DMS153 treated with DMSO at 0.1 percent for 48 hours (cell line): ENCODE data around the gene LARGE1.

Source experiments
- DNase-seq: peaks from one replicate; lab custom pipeline; 2025; ENCODE audit not compliant: unreplicated experiment; lab: John Stamatoyannopoulos, UW

Gene LARGE1

DNA sequence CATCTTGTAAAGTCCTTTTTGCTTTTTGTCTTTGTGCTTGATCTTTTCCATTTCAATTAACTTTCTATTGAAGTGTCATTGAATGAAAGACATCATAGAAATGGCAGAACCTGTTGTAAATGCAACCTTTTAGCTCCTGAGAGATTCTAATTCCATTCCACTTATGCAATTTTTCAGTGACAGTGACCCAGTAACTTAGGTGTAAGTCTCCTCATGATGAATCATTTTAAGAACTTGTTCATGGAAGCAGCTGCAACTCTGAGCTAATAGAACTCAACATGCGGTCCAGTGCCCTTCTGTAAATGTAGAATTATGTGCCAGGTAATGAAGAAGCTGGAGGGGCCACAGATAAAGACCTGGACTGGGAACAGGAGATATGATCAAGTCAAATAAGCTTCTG lies 463.8 kb downstream of the LARGE1 start:
- DNase-seq: no peak

DNA sequence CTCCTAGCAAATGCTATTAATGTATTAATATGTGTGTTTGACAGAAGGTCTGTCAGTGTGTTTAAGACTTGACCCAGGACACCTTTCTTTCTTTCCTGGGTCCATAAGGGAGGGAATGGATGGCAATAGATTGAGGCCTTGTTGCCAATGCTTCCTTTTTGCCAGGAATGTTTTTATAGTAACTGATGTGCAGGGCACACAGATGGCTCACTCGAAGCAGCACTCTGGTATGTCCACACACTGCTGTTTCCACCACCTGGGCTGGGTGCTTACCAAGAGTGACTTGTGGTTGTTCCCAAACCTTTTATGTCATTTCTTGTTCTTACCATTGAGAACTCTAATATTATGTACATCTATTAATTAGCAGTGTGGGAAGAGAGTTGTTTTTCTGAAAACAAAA lies 465.2 kb downstream of the LARGE1 start:
- no peak for DNase-seq

- no peak for DNase-seq
Observed at GRCh38 chr22:33451866-33452469, 468.3 kb downstream of the LARGE1 start.

- no peak for DNase-seq
Observed at GRCh38 chr22:33450756-33451155, 469.5 kb downstream of the LARGE1 start.

GRCh38 chr22:33447733-33448132 lies 472.5 kb downstream of the LARGE1 start:
- DNase-seq: no peak

- no peak for DNase-seq
Observed at GRCh38 chr22:33443683-33444082, 476.6 kb downstream of the LARGE1 start.

DNA sequence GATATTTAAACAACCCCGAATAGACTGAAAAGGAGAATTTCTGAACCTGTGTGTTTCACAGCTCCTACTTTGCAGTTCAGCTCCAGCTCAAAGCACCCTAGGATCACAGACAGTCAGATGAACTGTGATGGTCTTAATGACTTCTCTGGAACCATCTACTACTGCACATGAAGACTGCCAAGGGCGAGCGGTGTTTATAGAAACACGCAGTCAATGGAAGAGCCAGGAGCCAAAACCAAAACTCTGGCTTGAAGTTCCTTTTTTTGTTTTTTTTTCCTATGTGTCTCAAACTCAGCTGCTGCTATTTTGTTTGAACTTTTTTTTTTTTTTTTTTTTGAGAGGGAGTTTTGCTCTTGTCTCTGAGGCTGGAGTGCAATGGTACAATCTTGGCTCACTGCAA lies 479.5 kb downstream of the LARGE1 start:
- DNase-seq: no peak

GRCh38 chr22:33438273-33438672 lies 482.0 kb downstream of the LARGE1 start:
- DNase-seq: peak; percentile 1

GRCh38 chr22:33431300-33431699 lies 489.0 kb downstream of the LARGE1 start:
- DNase-seq: no peak

GRCh38 chr22:33429281-33429680 lies 491.0 kb downstream of the LARGE1 start:
- DNase-seq: no peak

- no peak for DNase-seq
Observed at GRCh38 chr22:33427461-33427860, 492.8 kb downstream of the LARGE1 start.

DNA sequence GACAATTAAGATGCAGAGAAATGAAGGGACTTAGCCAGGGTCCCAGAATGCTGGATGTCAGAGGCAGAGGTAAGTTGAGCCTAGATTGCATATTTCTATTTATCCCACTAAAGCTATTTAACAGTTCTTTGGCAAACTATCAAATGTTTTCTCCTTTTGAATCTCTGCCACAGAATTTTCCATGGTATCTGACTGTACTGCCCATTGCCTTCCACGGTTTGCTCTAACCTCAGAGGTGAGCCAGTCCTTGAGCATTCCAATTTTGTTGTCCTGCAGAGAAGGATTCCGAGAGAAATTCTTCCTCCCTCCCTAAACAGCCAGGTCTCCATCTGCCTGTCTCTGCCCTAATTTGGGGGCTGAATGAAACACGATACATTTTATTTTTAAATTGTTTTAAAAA lies 493.8 kb downstream of the LARGE1 start:
- no peak for DNase-seq

DNA sequence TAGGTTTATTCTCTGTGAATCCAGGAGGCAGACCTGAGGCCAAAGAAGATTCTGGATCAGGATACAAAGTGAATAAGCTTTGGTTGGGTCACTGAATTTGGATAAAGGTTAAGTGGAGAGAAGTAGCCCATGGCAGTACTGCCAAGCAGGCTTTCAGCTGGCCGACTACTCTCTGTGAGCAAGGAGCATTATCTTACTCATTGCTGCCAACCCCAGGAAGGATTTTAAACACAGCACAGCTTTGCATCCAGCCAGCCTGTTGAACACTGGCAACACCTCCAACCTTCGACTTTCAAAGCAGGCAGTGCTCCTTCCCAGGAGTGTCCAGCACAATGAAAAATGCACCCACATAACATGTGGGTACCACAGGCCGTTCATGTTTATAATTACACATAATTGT lies 498.4 kb downstream of the LARGE1 start:
- no peak for DNase-seq

DNA sequence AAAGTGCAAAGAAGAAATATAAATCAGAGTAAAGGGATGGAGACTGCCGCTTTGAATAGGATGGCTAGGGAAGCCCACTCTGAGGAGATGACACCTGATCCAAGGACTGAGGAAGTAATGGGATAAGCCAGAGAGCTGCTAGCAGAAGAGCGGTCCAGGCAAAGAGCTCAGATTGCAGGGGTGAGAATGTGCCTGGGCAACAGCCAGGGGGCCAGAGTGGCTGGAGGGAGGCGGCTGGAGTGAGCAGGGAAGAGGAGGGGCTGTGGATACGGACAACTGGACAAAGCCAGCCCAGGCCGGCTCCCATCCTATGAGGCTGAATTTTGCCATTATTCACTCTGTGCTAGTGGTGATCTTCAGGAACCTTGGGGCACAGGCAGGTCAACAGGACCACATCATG lies 501.8 kb downstream of the LARGE1 start:
- no peak for DNase-seq

DNA sequence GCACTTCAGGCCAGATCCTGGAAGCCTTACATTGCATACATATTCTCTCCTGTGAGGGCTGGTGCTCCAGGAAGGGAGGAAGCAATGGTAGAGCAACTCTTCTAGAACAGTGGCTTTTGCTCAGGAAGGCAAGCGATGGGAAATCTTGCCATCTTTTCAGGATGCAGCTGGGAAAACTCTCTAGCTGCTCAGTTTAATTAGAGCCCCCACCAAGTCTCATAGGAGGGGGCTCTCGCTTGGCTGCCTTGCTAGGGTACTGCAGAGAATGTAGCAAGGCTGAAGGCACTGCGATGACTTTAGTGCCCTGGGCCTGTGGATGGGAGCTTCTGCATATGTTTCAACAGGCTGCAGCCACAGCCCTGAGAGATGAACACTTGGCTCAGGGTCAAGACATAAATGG lies 504.9 kb downstream of the LARGE1 start:
- DNase-seq: no peak

GRCh38 chr22:33409079-33409478 lies 511.2 kb downstream of the LARGE1 start:
- no peak for DNase-seq

DNA sequence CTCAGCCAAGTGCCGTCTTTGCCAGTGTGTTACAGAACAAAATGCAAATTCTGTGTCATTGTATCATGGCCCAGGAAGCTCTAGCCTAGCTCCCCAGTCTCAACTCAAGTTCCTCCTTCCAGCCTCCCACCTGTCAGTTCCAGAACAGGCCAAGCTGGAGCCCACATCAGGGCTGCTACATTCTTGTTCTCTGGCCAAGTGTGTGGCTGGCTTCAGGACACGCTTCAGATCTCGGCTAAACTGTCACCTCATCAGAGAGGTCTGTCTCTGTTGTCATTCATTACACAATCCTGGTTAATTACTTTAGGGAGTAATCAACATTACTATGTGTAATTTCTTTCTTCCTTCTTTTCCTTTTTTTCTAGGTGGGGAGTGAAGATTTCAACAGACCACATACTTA lies 515.1 kb downstream of the LARGE1 start:
- no peak for DNase-seq

- no peak for DNase-seq
Observed at GRCh38 chr22:33404723-33405122, 515.6 kb downstream of the LARGE1 start.

DNA sequence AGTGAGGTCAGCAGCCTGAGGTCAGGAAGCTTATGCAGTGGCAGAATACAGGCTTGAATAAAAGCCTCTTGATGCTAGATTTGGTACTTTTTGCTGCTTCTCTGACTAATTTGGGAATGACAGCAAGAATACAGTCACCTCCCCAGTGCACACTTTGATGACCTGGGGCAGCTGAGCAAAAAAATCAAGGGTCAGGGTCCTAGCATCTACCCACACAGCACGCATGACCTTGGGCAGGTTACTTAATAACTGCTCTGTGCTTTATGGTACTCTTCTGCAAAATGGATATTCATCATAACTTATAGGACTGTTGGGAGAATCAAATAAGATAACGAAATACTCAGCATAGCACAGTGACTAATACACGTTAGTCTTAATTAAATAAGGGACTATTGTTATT lies 518.0 kb downstream of the LARGE1 start:
- DNase-seq: no peak

- no peak for DNase-seq
Observed at GRCh38 chr22:33401291-33401690, 519.0 kb downstream of the LARGE1 start.

DNA sequence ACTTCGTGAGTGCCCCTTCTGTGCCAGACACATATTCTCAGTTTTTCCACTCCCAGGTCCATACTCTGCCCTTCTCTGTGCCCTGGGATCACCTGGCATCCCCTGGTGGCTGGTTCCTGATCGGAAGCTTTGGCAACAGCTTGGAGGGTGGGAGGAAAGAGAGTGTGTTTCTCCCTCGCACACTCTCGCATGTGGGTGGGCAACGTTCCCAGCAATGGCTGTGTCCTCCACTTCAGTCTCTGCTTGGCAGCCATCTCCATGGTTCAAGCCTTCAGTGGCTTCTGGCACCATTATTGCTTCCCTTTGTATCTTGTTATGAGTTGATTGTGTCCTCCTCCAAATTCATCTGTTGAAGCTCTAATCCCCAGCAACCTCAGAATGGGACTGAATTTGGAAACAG lies 519.4 kb downstream of the LARGE1 start:
- no peak for DNase-seq

GRCh38 chr22:33400061-33400840 lies 520.0 kb downstream of the LARGE1 start:
- no peak for DNase-seq

- no peak for DNase-seq
Observed at GRCh38 chr22:33397381-33397907, 522.8 kb downstream of the LARGE1 start.
